KMS-11 (cell line): ENCODE measurements around the gene KIF3C.

ENCODE experiments used
- H2AFZ ChIP-seq: fragments of 200-600 bp; sonication (generic); 2 replicates; pipeline ENCODE4 v1.6.1; 2016; ENCODE audit warnings: antibody characterized with exemption, mixed run types, low read depth
- H3K27ac ChIP-seq: fragments of 200-600 bp; sonication (generic); 2 replicates; pipeline ENCODE4 v1.6.1; 2016; ENCODE audit warnings: mild to moderate bottlenecking, mixed run types
- H3K27me3 ChIP-seq: fragments of 200-600 bp; sonication (generic); 2 replicates; pipeline ENCODE4 v1.6.1; 2017; ENCODE audit warnings: mild to moderate bottlenecking, low read depth, mixed run types, moderate library complexity; ENCODE audit not compliant: insufficient read depth
- H3K36me3 ChIP-seq: fragments of 200-600 bp; sonication (generic); 2 replicates; pipeline ENCODE4 v1.6.1; 2017; ENCODE audit warnings: mild to moderate bottlenecking, mixed run types; ENCODE audit not compliant: insufficient read depth
- H3K4me1 ChIP-seq: fragments of 200-600 bp; sonication (generic); 2 replicates; pipeline ENCODE4 v1.6.1; 2016; ENCODE audit warnings: mild to moderate bottlenecking, low read depth, mixed run types; ENCODE audit not compliant: poor library complexity, severe bottlenecking
- H3K4me2 ChIP-seq: fragments of 200-600 bp; sonication (generic); 2 replicates; pipeline ENCODE4 v1.7.0; 2016; ENCODE audit warnings: mild to moderate bottlenecking, mixed run types
- H3K4me3 ChIP-seq: fragments of 200-600 bp; sonication (generic); IDR thresholded peaks from 2 replicates; pipeline ENCODE4 v1.6.1; 2017; ENCODE audit warnings: low read depth, low read length, mixed read lengths; ENCODE audit not compliant: insufficient read depth
- H3K79me2 ChIP-seq: fragments of 200-600 bp; sonication (generic); 2 replicates; pipeline ENCODE4 v1.6.1; 2016; ENCODE audit warnings: low read depth, mixed run types; ENCODE audit not compliant: insufficient read depth
- H3K9ac ChIP-seq: fragments of 200-600 bp; sonication (generic); 2 replicates; pipeline ENCODE4 v1.6.1; 2016; ENCODE audit warnings: mild to moderate bottlenecking, mixed run types
- H4K20me1 ChIP-seq: fragments of 200-600 bp; sonication (generic); 2 replicates; pipeline ENCODE4 v1.6.1; 2016; ENCODE audit warnings: mild to moderate bottlenecking, mixed run types; ENCODE audit not compliant: insufficient read depth
- TF ChIP-seq, protein P1 (sequence below): fragments of 200-600 bp; sonication (generic); conservative IDR thresholded peaks from 2 replicates; pipeline ENCODE4 v1.6.1; 2017; ENCODE audit warnings: low read depth, mild to moderate bottlenecking, antibody characterized with exemption, low read length, moderate library complexity, mixed read lengths

Gene KIF3C

DNA sequence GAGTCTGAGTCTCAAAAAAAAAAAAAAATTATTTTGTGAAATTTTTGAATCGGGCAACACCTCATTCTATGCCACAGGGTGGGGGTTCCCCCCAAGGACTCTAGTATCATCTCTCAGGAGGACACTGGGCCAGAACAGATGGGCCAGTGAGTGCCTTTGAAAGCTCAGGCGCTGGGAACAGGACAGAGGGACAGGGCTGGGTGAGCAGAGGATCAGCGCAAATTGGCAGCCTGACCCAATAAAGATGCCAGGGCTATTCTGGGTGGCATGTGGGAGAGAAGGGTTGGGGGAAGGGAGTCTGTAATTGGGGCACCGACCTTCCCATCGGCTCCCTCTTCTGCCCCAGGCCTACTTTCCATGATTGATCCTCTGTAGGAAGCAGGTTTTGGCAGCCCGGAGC, 44.0 kb downstream of the KIF3C start:
- Histone ChIP-seq H3K27ac (no peak overlapping the region), H3K27me3 (no peaks in the 10 kb centered on the region), H4K20me1 (no peaks in the 10 kb centered on the region), H3K9ac (no peak overlapping the region), H3K4me2 (no peak overlapping the region), H3K4me1 (peaks cover 3% of the 10 kb centered on the region), H2AFZ (no peak overlapping the region), H3K4me3 (no peak overlapping the region), H3K79me2 (no peaks in the 10 kb centered on the region), H3K36me3 (no peaks in the 10 kb centered on the region)
- TF ChIP-seq, protein P1, sequence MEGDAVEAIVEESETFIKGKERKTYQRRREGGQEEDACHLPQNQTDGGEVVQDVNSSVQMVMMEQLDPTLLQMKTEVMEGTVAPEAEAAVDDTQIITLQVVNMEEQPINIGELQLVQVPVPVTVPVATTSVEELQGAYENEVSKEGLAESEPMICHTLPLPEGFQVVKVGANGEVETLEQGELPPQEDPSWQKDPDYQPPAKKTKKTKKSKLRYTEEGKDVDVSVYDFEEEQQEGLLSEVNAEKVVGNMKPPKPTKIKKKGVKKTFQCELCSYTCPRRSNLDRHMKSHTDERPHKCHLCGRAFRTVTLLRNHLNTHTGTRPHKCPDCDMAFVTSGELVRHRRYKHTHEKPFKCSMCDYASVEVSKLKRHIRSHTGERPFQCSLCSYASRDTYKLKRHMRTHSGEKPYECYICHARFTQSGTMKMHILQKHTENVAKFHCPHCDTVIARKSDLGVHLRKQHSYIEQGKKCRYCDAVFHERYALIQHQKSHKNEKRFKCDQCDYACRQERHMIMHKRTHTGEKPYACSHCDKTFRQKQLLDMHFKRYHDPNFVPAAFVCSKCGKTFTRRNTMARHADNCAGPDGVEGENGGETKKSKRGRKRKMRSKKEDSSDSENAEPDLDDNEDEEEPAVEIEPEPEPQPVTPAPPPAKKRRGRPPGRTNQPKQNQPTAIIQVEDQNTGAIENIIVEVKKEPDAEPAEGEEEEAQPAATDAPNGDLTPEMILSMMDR, result no peak

DNA sequence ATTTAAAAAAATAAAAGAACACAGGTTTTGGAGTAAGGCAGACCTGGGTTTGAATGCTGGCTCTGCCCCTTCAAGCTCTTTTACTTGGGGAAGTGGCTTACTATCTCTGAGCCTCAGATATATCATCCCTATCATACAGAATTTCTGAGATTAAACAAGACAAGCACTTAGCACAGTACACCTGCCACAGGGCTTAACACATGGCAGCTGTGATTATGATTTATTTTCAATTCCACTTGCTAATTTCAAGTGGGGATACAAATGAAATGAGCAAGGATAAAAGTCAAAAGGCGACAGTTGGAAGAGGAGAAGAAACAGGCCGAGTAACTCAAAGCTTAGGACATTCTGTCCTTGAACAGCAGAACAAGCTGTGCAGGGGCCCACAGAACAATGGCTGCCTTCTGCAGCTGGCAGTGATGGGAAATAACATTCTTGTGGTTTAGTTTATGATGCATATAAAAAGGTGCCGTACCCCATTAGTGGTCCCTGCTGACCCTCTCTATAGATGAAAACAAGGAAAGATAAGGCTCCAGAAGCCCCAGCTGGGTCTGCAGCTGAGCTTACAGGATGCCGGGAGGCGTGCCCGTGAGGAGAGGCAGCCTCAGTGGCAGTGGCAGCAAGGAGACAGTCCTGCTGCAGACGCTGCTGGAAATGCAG, 45.3 kb downstream of the KIF3C start:
- Histone ChIP-seq H3K9ac (no peak overlapping the region), H3K27ac (no peak overlapping the region), H3K4me2 (no peak overlapping the region), H3K4me3 (no peak overlapping the region), H2AFZ (no peak overlapping the region), H3K4me1 (peaks cover 9% of the 10 kb centered on the region), H3K27me3 (no peaks in the 10 kb centered on the region), H3K36me3 (no peaks in the 10 kb centered on the region), H4K20me1 (no peaks in the 10 kb centered on the region), H3K79me2 (no peaks in the 10 kb centered on the region)
- TF ChIP-seq, protein P1, result no peak

DNA sequence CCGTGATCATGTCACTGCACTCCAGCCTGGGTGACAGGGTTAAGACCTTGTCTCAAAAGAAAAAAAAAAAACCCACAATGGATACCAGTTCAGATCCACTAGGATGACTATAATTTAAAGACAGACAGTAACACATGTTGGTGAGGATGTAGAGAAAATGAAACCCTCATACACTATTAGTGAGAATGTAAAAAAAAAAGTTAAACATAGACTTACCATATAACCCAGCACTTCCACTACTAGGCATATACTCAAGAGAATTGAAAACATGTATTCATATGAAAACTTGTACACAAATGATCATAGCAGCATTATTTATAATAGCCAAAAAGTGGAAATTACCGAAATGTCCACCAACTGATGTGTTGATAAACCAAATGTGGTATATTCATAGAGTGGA, 48.7 kb downstream of the KIF3C start:
- no peaks in the 10 kb centered on the region for H4K20me1 ChIP-seq
- H2AFZ ChIP-seq, result no peak overlapping the region
- H3K27ac ChIP-seq, result no peak overlapping the region
- H3K79me2 ChIP-seq, result no peaks in the 10 kb centered on the region
- no peaks in the 10 kb centered on the region for H3K27me3 ChIP-seq
- H3K4me3 ChIP-seq, result no peak overlapping the region
- TF ChIP-seq, protein P1, result no peak
- H3K4me1 ChIP-seq, result peaks cover 22% of the 10 kb centered on the region
- H3K9ac ChIP-seq, result no peak overlapping the region
- no peak overlapping the region for H3K4me2 ChIP-seq
- H3K36me3 ChIP-seq, result no peaks in the 10 kb centered on the region

DNA sequence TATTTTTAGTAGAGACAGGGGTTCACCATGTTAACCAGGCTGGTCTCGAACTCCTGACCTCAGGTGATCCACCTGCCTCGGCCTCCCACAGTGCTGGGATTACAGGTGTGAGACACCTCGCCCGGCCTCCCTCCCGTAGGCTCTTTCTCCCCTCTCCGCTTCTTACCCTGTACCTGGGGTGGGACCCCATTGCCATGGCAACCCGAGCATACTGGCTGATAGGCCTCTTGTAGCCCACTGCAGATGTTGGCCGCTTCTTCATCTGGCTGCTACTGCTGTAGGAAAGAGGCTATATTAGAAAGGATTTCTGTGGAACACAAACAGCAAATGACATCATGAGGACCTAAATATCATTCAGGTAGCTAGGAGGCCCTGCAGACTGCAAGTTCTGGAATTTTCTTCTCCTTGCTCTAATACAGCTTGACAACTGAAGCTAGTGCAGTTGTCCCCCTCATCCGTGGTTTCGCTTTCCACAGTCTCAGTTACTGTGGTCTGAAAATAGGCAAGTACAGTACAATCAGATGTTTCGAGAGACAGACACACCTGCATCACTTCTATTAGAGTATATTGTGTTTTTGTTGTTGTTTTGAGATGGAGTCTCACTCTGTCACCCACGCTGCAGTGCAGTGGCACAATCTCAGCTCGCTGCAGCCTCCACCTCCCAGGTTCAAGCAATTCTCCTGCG, 52.4 kb downstream of the KIF3C start:
- H3K4me3 ChIP-seq, result no peak overlapping the region
- no peaks in the 10 kb centered on the region for H3K36me3 ChIP-seq
- no peak overlapping the region for H3K4me2 ChIP-seq

More for the DNA sequence above, 52.4 kb downstream of the KIF3C start:
- Histone ChIP-seq H3K27ac (no peak overlapping the region), H3K27me3 (no peaks in the 10 kb centered on the region), H3K79me2 (no peaks in the 10 kb centered on the region), H3K4me1 (peaks cover 19% of the 10 kb centered on the region), H4K20me1 (no peaks in the 10 kb centered on the region), H2AFZ (no peak overlapping the region), H3K9ac (no peak overlapping the region)
- TF ChIP-seq, protein P1, result no peak
